ENCODE measurements around the gene VPS36. TPM values are rescaled to one million over a fixed set of nuclear protein-coding genes. Genes with fewer than 3 reads are reported as not detected.
A peak's percentile ranks its signal among the peaks of the same experiment; 100 is the strongest.

The VPS36 gene
- total RNA-seq, 6 experiments from 2014 or later, result 16.7 to 24.3 (median 19.9) TPM

GRCh38 chr13:52447815-52448552, 2.5 kb downstream of the VPS36 start:
- no peaks in the 10 kb centered on the region for H3K27me3 Mint-ChIP-seq (ENCODE audit: insufficient read depth)
- no peaks in the 10 kb centered on the region for H3K9me3 Mint-ChIP-seq
- H3K4me3 Mint-ChIP-seq, result no peak overlapping the region
- H3K4me1 Mint-ChIP-seq (ENCODE audit: low read depth), result peaks cover 40% of the 10 kb centered on the region
- peaks cover 9% of the 10 kb centered on the region for H3K36me3 Mint-ChIP-seq (ENCODE audit: low read depth)
- DNase-seq, result no peak
- H3K27ac Mint-ChIP-seq, result no peak overlapping the region
- no peak for TF ChIP-seq CTCF (IDR thresholded peaks at IDR 0.05)

- Mint-ChIP-seq H3K36me3 (ENCODE audit: low read depth) (peaks cover 9% of the 10 kb centered on the region), H3K4me3 (no peak overlapping the region), H3K9me3 (no peaks in the 10 kb centered on the region), H3K4me1 (ENCODE audit: low read depth) (peaks cover 37% of the 10 kb centered on the region), H3K27me3 (ENCODE audit: insufficient read depth) (no peaks in the 10 kb centered on the region), H3K27ac (no peak overlapping the region)
- no peak for TF ChIP-seq CTCF (IDR thresholded peaks at IDR 0.05)
- DNase-seq, result no peak
These were observed 3.1 kb downstream of the VPS36 start for GRCh38 chr13:52447354-52447753.

DNA sequence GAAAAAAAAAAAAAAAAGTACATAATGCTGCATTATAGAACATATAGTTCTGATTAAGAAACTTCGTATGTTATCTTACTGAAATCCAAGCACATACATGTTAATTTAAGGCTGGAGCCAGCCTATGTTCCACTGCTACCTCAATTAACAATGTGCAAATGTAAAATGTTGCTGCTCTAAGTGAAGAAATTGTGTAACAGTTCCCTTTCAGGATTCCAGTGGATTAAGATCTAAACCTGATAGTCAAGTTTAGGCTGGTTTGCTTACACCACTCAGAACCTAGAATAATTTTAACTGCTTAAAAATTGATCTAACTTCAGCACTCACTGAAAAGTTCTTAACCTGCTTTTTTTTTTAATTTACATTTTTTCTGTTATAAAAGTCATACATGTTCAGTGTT, 4.2 kb downstream of the VPS36 start:
- peaks cover 9% of the 10 kb centered on the region for H3K36me3 Mint-ChIP-seq (ENCODE audit: low read depth)
- no peaks in the 10 kb centered on the region for H3K27me3 Mint-ChIP-seq (ENCODE audit: insufficient read depth)
- DNase-seq, result no peak
- H3K27ac Mint-ChIP-seq, result no peak overlapping the region
- H3K4me3 Mint-ChIP-seq, result no peak overlapping the region
- no peak for TF ChIP-seq CTCF (IDR thresholded peaks at IDR 0.05)
- H3K4me1 Mint-ChIP-seq (ENCODE audit: low read depth), result peaks cover 33% of the 10 kb centered on the region
- H3K9me3 Mint-ChIP-seq, result no peaks in the 10 kb centered on the region

- Mint-ChIP-seq H3K27me3 (ENCODE audit: insufficient read depth) (peaks cover 2% of the 10 kb centered on the region; the same call in 1 of the 2 replicates), H3K36me3 (ENCODE audit: low read depth) (peaks cover 38% of the 10 kb centered on the region), H3K9me3 (no peaks in the 10 kb centered on the region), H3K4me1 (ENCODE audit: low read depth) (peaks cover 47% of the 10 kb centered on the region), H3K27ac (no peak overlapping the region), H3K4me3 (no peak overlapping the region)
- no peak for TF ChIP-seq CTCF (IDR thresholded peaks at IDR 0.05)
- no peak for DNase-seq
These were observed 18.0 kb downstream of the VPS36 start for GRCh38 chr13:52432456-52432855.

- Mint-ChIP-seq H3K9me3 (no peaks in the 10 kb centered on the region), H3K36me3 (ENCODE audit: low read depth) (peaks cover 28% of the 10 kb centered on the region), H3K4me3 (no peak overlapping the region), H3K27me3 (ENCODE audit: insufficient read depth) (peaks cover 2% of the 10 kb centered on the region; the same call in 1 of the 2 replicates), H3K27ac (no peak overlapping the region), H3K4me1 (ENCODE audit: low read depth) (peaks cover 39% of the 10 kb centered on the region)
- no peak for TF ChIP-seq CTCF (IDR thresholded peaks at IDR 0.05)
- peak; percentile 20 for DNase-seq
These were observed 22.1 kb downstream of the VPS36 start for GRCh38 chr13:52428295-52428694.

All from HFFc6 (cell line).